ENCODE measurements around the gene NR2C1.
A peak's percentile ranks its signal among the peaks of the same experiment; 100 is the strongest.

NR2C1 gene

DNA sequence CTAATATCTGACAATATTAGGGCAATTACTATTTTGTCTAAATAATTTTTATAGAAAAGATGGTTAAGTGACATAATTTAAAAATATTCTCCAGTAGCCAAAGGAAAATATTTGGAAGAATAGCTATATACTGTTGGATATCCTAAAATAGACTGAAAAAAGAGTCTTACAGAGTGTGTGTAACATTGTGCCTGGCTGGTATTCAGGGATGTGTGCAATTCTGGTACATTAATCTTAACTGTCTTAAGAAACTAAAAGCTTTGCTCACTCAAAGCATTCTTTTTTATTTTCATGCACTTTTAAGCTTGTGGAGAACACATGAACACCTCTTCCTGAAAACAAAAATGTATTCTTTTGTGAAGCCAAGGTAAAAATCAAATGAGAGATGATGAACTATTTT lies 10.1 kb upstream of the NR2C1 start:
- no peak for DNase-seq

DNA sequence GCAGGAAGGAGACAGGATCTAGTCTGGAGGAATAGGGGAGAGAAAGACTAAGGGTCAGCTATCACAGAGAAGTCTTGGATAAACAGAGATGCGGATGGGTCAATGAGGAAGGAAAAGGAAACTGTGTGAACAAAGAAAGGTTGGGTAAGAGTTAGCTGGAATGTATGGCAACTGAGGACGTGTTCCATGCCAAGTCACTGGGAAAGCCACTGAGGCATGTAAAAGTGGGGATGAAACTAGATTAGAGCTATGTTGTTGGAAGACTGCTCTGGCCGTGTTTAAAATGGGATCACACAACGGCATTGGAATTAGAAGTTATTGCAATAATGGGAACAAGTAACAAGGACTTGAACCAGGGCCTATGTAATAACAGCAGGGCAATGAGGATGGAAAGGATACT lies 3.9 kb upstream of the NR2C1 start:
- no peak for DNase-seq

DNA sequence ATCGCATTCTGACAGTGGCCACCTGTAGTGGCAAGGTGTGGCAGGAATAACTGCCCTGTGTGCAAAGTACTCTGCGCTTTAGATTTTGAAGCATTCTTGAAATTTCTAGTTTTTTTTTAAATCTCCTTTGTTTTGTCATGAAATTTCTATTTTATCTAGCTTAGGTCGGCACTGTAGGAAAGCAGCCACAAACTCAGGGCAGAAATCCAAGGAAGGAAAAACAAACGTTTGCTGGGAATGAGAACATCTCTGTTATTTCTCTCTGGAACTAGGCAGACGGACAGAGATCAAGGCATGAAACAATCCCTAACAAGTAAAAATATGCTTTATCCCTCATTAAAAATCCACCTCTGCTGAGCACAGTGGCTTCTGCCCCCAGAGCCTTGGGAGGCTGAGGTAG lies 1.3 kb upstream of the NR2C1 start:
- DNase-seq, result no peak

DNA sequence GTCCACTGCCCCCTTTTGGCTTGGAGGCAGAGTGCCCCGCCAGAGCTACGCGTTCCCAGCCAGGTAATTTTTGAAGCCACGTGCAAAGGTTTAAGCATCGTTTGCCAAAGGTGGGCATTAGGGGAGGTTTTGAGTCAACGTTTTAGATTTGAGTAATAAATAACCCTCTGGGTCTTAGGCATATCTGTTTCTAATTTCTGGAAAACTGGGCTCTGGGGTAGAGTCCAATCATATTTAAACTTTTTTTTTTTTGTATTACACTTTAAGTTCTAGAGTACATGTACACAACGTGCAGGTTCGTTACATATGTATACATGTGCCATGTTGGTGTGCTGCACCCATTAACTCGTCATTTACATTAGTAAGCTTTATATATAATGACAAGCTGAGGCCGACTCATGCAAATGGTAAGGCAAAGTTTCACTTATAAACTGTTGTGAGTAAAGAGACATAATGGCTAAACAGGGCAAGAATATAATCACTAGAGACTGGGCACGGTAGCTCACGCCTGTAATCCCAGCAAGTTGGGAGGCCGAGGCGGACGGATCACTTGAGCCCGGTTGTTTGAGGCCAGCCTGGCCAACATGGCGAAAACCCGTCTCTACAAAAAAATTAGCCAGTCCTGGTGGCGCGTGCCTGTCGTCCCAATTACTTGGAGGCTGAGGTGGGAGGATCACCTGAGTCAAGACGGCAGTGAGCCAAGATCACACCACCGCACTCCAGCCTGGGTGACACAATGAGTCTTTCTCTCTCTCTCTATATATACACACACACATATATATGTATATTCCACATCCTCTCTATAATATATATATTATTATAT lies 491 bp upstream of the NR2C1 start:
- DNase-seq, result no peak

DNA sequence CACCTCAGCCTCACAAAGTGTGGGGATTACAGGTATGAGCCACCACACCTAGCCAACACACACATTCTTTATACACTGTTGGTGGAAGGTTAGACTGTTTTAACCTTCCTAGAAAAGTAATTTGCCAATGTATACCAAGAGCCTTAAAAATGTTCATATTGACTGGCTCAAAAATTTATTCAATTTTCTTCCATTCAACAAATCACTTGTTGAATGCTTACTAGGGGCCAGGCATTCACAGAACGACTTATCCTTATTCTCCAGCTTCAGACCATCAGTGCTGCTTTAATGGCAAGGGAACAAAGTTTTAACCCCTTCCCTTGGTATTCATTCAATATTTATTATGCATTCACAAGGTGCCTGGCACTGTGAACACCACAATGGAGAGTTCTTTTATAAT lies 3.0 kb downstream of the NR2C1 start:
- DNase-seq, result no peak

DNA sequence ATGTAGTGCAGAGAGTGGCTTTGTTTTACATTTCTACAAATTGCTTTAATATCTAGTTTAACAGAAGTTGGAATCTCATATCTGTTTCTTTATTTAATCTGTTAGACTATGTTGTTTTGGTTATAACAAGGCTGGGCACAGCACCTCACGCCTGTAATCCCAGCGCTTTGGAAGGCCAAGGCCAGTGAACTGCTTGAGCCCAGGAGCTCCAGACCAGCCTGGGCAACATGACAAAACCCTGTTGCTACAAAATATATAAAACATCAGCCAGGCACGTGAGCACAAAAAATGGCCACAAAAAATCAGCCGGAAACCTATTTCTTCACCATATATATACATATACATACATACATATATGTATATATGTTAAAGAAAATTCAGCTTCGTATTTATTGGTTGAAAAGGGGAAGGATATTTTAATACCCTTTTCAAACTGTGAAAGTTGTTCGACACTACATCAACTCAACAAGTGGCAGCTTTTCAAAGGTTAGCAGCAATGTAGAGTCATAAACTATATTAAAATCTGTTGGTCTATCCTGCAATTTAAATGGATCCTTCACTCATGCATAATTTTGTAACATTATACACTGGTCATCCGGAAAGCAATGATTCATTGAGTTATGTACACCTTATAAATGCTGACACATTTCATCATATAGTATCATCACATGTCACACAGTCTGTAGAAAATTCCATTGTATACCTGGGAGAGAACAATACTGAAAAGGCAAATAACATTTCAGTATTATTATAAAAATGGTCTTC lies 7.1 kb downstream of the NR2C1 start:
- no peak for DNase-seq

DNA sequence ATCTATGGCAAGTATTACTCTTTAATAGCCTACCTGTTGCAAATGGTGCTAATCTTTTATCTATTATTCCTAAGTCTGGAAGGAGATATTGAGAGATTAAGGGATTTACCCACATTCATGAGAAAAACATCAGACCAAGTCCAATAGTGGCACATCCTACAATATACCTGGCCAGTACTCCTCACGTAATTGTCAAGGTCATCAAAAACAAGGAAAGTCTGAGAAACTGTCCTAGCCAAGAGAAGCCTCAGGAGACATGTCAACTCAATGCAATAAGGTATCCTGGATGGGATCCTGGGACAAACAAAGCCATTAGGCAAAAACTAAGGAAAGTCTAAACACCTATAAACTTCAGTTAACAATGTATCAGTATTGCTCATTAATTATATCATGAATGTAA lies 12.5 kb downstream of the NR2C1 start:
- no peak for DNase-seq

DNA sequence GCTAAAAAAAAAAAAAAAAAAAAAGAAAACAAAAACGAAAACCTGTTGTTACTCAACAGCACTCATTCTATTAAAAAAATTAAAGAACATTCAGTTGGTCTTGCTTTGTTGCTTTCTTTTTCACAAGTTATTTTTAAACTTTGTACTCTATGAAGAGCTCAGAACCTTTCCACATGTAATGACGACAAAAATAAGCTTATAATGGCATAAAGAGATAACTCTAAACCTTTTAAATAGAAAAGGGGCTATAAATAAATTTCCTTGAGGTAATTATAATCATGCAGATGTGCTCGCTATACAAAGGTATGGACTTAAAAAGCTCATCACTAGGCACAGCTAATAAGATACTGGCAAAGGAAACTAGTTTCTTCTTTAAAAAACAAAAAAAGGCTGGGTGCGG lies 13.4 kb downstream of the NR2C1 start:
- no peak for DNase-seq

DNA sequence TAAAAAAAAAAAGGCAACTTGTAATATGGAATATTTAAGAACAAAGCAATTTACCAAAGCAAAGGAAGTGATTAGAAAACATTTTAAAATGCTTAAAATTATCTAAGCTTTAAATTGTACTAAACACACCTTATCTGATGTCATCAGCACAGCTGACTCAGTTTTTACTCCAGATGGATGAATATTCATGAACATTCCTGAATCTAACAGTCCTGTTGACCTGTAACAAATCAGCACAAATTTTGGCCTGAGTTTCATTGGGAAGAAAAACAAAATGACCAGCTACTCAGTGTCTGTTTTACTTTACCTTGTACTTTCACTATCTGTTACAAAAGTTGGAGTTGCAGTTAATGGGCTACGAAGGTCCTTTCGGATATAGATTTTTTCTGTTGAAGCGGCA lies 16.0 kb downstream of the NR2C1 start:
- no peak for DNase-seq

DNA sequence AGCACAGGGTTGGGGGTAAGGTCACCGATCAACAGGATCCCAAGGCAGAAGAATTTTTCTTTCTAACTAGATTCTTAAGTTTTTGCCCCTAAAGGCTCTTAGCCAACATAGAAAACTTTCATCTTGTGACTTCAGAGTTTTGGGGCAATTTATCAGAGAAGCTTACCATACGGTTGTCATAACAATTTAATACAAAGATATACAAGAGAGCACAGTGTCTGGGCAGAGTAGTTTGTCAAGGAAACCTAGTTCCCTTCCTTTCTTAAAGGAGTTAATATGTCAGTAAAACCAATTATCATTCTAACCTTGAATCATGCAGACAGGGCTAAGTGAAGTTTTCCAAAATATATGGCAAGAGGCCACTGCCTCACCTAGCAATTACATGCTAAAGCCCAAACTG lies 18.4 kb downstream of the NR2C1 start:
- DNase-seq, result no peak

DNA sequence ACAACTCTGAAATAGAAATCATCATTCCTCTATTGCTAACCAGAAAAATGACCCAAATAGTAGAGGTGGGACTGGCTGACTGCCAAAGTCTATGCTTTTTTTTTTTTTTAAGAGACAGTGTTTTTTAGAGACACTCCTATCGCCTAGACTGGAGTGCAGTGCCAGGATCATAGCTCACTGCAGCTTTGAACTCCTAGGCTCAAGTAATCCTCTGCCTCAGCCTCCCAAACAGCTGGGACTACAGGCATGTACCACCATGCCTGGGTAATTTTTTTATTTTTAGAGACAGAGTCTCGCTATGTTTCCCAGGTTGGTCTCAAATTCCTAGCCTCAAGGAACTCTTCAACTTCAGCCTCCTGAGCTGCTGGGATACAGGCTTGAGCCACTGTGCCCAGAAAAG lies 19.2 kb downstream of the NR2C1 start:
- DNase-seq, result no peak

DNA sequence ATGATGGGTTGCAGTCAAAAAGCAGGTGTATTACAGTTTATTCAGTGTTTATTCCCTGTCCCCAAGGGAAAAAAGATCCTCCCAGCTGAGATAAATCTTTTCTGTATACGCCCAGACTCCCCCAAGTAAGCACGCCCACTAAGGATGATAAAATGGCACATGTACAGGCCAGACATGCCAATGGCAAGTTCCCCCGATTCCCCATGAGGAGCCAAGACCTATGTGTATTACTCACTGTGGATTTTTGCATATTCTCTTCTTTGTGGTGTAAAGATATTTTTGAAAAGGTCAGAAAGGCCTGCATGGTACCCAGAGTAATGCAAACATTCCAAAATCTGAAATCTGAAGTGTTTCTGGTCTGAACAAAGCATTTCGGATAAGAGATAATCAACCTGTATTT lies 22.2 kb downstream of the NR2C1 start:
- DNase-seq, result no peak

DNA sequence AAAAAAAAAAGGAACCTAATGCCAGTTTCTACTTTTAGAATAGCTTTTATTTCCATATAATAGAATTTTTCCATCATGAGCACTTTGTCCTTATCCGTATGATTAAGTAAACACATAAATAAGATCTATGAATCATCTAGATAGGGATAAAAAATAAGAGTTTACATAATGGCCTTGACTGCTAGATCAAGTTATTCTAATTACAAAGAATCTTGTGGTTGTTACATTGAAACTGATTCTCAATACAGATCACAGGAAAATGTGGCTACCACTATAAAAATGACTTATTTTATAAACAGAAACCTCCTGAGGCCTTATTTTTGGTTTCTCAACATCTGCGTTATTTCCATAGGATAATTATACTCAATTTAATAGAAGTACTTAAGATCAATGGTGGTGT lies 35.5 kb downstream of the NR2C1 start:
- no peak for DNase-seq

DNA sequence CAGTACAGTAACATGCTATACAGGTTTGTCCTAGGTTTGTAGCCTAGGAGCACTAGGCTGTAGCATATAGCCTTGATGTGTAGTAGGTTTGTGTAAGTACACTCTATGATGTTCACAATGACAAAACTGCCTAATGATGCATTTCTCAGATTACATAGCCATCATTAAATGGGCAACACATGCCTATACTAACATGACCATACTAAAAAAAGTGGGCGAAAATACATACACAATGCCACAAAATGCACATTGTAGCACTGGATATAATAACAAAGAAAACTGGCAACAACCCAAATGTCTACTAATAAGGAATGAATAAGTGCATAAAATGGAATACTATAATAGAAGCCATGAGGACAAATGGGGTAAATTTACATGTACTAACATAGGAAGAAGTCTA lies 38.7 kb downstream of the NR2C1 start:
- DNase-seq, result no peak

DNA sequence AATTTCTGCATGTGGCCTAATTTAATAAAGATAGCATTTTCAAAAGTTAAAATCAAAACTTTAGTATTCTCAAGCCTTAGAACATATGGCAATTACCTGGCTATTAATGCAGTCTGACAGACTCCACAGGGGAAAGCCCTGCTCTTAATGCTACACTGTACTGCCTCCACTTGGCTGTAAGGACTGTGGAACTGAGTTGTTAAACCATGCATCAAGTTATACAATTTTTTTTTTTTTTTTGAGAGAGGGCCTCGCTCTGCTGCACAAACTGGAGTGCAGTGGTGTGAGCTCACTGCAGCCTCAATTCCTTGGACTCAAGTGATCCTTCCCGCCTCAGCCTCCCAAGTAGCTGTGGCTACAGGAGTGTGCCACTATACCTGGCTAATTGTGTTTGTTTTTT lies 50.9 kb downstream of the NR2C1 start:
- DNase-seq, result no peak

DNA sequence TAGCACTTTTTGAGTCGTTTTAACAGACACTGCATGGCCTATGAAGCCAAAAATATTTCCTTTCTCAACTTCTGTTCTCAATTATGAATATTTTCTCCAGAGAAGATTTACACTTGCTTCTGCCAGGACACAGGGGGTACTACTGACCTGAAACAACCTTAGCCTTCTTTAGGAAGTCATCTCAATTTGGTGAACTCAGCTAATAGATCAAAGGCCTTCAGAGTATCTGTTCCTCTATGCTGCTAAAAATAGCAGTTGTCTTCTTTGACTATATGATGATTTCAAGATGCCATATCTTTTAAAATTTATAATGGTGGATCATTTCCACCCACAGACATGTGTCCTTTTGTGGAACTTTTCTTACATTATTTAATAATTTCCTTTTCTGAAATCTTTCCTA lies 55.9 kb downstream of the NR2C1 start:
- DNase-seq, result no peak

DNA sequence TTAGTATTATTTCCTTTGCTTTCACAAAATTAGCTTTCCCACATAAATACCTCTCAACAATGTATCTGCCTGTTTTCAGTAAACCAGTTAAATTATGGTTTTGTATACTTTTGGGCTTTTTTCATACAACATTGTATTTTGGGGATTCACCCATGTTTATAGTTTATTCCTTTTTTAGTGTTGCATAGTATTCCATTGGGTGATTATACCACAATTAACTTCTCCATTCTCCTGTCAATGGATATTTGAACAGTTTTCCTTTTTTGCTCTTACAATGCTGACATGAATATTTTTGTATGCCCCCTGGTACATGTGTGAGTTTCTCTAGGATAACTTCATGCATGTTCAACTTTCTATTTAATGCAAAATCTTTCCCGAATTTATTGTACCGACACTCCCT lies 57.3 kb downstream of the NR2C1 start:
- DNase-seq, result no peak

DNA sequence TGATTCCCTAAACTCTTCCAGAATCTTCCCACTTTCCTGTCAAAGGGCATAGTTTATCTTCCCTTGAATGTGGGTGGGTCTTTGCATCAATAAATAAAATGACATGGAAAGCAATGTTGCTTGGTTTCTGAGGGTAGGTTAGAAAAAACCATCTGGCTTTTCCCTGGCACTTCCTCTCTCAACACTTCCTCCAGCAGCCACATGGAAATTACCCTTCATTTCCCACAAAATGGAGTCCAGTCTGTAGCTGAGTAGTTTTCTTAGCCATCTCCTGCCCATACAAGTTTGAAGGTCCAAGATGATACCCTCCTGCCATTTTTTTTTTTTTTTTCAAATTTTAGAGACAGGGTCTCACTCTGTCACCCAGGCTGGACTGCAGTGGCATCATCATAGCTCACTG lies 58.9 kb downstream of the NR2C1 start:
- no peak for DNase-seq

DNA sequence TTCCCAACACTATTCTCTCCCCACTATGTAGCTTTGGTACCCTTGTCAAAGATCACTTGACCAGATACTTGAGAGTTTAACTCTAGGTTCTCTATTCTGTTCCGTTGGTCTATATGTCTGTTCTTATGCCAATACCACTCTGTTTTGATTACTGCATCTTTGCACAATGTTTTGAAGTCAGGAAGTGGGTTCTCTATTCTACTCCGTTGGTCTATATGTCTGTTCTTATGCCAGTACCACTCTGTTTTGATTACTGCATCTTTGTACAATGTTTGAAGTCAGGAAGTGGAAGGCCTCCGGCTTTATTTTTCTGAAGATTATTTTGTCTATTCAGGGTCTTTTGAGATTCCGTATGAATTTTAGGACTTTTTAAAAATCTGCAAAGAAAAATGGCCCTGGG lies 67.2 kb downstream of the NR2C1 start:
- no peak for DNase-seq

DNA sequence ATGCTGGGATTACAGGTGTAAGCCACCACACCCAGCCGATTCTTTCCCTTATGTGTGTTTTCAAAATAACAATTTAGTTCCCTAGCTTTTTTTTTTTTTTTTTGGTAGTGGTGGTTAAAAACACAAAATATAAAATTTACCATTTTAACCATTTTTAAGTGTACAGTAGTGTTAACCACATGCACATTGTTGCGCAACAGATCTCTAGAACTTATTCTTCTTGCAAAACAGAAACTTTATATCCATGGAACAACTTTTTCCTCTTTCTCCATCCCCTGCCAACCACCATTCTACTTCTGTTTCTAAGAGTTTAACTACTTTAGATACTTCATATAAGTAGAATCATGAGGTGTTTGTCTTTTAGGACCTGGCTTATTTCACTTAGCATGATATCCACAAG lies 68.8 kb downstream of the NR2C1 start:
- DNase-seq, result no peak

DNA sequence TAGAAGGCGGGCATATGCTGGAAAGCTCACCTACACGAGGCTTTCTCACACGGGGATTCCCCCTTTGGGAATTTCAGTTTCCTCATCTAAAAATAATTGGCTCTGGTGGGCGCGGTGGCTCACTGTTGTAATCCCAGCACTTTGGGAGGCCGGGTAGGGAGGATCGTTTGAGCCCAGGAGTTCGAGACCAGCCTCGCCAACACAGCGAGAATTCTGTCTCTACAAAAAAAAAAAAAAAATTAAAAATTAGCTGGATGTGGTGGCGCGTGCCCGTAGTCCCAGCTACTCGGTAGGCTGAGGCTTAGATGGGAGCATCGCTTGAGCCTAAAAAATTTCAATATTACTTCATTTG lies 69.5 kb downstream of the NR2C1 start:
- no peak for DNase-seq

DNA sequence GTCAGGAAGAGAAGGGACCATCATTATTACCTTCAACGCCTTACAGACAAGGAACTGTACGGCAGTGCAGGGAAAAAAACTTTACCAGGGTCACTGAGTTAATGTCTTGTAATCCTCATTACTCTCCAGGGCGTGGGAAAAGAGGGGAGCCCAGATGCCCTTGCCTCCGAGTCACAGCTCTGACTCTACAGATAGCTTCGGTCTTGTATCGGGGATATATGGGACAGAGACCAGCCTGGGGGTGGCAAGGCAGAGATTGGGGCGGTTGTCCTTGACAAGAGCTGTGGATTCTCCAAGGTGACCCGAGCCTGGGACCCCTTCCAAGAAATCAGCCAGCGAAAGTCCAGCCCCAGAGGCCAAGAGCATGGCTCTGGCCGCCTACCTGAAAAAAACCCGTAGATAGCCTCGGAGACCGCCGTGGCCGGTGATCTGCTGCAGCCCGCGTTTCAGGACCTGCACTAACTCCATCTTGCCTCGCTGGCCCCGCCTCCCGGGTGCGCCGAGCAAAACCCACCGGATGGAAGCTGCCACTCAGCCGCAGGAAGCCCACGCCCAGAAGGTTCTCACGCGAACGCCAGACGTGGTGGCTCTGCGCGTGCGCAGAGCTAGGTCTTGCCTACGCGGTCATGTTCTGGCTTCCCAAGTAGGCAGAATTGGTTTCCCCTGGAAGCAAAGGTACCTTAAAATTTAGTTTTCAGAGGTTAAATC lies 70.1 kb downstream of the NR2C1 start, which contains the start of gene NDUFA12:
Gene NDUFA12 (minus strand): TSS at position 485 of the 708 bp plus-strand sequence. CDS start 17 bp downstream, at position 468.
- DNase-seq, result peak; percentile 90

DNA sequence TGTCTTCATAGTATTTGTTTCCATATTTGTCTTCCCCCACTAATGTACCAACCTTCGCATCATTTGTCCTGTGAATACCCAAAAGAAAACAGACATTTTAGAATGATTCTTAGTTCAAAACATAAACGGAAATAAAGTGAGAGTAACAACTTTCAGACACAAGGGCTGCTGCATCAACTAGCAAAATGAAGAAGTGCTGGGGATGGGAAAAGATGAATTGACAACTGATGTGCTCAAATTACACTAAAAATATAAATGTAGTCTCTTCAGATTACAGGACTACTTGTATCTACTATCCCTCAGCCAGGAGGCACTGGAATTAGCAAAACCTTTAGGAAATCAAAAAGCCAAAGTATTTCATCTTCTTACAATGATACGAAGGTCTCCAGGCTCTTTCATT lies 70.7 kb downstream of the NR2C1 start:
- no peak for DNase-seq

DNA sequence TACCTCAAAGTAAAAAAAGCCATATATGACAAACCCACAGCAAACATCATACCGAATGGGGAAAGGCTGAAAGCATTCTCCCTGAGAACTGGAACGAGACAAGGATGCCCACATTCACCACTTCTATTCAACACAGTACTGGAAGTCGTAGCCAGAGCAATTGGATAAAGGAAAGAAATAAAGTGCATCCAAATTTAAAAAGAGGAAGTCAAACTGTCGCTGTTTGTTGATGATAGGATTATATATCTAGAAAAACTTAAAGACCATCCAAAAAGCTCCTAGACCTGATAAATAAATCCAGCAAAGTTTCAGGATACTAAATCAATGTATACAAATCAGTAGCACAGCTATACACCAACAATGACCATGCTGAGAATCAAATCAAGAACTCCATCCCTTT lies 75.1 kb downstream of the NR2C1 start:
- no peak for DNase-seq

All from activated T-cell treated with anti-CD3 and anti-CD28 coated beads for 4 hours (primary cell).